HuH-7.5 (cell line): ENCODE measurements around the gene MFN2.
"Not testable (repeated sequence)": the region's sequence is repeated elsewhere in the genome, so short reads cannot be mapped to it uniquely, and the experiment has no call there.

ENCODE experiments used
- DNase-seq: peaks from one replicate; pipeline ENCODE4 v3.0.0; 2011; ENCODE audit warnings: low spot score

The MFN2 gene

DNA sequence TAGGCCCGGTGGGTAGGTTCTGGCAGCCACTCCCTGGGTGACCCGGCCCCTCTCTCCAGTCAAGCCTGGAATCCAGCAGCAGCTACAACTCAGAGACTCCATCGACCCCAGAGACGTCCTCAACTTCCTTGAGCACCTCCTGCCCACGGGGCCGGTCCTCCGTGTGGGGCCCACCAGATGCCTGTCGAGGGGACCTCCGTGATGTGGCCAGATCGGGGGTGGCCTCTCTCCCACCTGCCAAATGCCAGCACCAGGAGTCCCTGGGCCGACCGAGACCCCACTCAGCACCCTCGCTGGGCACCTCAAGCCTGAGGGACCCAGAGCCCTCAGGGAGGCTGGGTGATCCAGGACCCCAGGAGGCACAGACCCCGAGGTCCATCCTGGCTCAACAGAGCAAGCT lies 41.8 kb downstream of the MFN2 start:
- no peak for DNase-seq

DNA sequence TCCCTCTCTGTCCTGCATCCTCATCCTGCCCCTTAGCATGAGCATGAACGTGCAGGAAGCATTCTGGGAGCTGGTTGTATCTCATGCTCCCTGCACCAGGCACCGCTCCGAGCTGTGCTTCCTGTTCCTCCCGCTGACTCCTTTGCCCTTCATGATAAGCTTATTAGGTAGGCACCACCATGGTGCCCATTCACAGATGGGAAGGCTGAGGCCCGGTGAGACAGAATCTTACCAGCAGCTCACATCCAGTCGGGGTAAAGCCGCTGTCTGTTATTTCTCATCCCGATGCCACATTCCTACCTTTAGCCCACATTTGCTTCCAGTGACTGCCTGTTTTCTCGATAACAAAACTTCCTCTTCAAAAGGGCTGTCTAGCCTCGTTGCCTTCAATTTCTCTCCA lies 46.3 kb downstream of the MFN2 start:
- no peak for DNase-seq

DNA sequence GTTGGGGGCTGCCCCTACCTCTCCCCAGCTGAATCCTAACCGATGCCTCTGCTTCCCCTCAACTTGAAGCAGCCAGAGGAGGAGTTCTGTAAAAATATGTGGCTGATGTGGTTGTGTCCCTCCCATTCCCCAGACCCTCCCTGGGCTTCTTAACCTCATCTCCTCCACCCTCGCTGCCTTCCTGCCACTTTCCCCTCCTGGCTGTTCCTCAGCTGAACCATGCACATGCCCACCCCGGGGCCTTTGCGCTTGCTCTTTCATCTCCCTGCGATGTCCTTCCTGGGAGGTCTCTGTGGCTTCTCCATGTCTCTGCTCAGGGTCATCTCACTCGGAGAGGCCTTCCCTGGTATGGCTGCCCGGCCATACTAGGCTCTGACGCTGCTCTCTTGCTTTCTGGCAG lies 48.0 kb downstream of the MFN2 start:
- no peak for DNase-seq

DNA sequence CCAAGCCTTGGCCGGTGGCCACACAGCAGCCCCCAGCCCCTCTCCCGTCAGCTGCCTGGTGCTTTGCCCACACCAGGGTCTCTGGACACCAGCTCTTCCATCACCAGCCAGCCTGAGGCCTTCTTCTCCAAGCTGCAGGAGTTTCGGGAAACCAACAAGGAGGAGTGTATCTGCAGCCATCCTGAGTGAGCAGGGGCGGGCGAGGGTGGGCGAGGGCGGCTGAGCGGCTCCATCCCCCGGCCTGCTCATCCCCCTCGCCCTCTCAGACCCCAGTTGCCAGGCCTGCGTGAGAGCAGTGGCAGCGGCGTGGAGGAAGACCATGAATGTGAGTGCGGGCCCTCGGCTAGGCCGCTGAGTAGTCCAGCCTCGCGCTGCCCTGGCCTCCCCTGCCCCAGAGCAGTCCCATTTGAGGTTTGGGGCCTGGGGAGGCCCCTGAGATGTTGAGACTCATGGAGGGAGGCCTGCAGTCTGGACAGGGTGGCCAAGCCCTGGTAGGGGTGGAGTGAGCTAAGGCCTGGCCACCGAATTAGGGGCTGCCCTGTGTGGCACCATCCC lies 48.8 kb downstream of the MFN2 start:
- DNase-seq: no peak

DNA sequence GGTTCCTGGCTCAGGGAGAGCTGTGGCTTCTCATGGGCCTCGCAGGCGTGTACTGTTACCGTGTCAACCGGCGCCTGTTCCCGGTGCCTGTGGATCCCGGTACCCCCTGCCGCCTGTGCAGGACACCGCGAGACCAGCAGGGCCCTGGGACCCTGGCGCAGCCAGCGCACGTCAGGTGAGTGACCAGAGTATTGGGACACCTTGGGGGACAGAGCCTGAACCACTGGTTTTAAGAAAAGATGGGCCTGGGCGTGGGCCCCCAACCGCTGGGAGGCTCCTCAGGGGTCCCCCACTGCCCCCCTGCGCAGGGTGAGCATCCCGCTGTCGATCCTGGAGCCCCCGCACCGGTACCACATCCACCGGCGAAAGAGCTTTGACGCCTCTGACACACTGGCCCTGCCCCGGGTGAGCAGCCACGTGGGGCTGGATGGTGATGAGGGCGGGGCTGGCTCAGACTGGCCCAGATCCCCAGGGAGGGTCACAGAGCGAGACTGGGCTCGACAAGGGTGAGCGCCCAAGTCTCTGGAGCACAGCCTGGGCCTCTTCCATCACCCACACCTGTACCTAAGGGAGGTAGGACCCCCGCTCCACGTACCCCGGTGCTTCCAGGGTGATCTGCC lies 49.6 kb downstream of the MFN2 start:
- DNase-seq: no peak

DNA sequence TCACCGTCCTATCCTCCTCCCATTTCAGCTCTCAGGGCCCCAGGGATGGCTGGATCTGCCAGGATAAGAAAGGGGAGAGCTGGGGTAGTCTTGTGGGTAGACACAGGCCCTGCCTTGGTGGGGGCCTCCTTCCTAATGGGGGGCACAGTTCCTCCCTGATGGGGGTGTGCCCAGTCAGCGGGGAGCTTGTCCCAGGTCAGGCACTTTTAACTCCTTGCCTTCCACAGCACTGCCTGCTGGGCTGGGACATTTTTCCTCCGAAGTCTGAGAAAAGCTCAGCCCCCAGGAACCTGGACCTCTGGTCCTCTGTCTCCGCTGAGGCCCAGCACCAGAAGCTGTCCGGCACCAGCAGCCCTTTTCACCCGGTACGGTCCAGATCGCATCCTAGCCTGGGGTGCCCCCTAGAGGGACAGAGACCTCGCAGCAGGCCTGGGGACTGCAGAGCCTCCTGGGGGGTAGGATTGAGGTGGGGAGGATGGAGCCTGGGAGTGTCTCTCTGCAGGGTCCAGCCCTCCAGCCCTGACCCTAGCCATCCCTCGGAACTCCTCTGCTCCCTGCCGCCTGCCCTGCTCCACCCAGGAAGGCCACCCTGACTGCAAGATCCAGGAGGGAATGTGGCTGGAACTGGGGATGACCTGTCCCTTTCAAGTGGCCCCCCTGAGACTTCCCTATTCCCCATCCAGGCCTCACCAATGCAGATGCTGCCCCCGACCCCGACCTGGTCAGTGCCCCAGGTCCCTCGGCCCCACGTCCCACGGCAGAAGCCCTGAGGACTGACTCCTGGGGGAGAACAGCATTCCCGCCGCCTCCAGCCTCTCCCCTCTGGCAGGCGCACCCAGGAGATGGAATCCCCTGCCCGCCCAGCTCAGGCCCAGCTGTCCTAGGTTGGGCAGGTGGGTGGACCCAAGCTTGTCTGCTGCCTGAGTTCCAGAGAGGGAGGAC lies 51.1 kb downstream of the MFN2 start:
- peak; percentile 63 for DNase-seq

DNA sequence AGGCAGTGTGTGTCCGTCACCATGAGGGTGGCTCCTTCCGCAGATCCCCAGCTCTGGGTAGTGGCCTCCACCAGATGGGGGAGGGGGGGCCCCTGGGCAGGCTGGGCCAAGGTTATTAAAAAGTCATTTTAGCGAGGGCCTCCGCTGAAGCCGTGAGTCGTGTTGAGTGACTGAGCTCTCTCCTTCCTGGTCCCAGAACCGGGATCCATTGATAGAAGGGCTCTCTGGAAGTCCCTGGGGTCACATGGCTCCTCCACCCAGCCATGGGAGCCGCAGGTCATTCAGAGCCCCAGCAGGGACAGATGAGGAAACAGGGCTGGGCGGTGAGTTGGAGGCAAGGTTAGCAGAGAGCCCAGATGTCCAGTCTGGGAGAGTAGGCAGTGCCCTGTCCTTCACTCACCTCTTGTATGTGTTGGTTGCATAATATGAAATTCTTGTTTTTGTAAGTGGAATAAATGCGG lies 51.9 kb downstream of the MFN2 start:
- DNase-seq: no peak

DNA sequence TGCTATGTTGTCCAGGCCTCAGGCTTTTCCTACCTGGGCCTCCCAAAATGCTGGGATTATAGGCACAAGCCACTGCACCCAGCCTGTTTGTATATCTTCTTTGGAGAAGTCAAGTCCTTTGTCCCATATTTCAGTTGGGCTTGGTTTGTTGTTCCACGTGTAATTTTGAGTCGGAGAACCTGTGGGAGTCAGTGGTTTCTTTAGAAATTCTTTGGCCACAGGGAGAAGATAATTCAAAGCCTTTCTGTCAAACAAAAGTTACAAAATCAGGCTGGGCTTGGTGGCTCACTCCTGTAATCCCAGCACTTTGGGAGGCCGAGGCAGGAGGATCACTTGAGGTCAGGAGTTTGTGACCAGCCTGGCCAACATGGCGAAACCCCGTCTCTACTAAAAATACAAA lies 53.2 kb downstream of the MFN2 start:
- DNase-seq: not testable (repeated sequence)

DNA sequence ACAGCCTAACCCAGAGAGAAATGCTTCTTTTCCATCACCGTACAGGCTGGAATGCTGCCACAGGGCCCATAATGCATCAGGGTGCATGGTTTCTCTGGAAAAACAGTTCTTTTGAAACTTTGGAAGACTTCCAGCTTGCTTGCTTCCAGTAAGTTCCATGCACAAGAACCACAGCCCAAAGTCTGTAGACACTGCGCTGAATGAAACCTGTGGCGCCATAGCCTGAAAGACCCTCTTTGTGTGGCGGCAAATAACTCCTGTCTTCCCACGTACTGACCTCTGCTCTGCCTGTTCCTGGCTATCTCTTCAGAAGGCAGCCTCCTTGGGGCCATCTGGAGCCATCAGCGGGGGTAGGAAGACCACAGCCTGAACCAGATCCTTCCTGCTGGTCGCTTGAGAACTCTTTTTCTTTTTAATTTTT lies 54.1 kb downstream of the MFN2 start:
- DNase-seq: no peak

DNA sequence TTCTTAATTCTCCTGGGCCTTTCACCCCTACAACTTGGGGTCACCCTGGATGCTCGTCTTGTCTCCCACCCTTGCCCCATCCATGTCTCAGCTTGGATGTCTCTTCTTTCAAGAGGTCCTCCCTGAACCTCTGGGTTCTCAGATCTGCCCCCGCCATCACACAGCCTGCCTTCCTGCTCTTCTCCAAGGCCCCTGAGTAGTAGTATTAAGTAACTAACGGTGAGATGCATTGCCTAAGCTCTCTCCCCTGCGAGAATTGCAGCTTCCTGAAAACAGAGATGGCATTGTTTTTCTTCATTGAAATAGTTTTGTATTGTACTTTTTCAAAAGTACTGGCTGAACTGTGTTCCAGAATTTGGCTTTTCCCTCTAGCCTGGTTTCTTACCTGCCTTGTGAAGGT lies 55.1 kb downstream of the MFN2 start:
- DNase-seq: no peak

DNA sequence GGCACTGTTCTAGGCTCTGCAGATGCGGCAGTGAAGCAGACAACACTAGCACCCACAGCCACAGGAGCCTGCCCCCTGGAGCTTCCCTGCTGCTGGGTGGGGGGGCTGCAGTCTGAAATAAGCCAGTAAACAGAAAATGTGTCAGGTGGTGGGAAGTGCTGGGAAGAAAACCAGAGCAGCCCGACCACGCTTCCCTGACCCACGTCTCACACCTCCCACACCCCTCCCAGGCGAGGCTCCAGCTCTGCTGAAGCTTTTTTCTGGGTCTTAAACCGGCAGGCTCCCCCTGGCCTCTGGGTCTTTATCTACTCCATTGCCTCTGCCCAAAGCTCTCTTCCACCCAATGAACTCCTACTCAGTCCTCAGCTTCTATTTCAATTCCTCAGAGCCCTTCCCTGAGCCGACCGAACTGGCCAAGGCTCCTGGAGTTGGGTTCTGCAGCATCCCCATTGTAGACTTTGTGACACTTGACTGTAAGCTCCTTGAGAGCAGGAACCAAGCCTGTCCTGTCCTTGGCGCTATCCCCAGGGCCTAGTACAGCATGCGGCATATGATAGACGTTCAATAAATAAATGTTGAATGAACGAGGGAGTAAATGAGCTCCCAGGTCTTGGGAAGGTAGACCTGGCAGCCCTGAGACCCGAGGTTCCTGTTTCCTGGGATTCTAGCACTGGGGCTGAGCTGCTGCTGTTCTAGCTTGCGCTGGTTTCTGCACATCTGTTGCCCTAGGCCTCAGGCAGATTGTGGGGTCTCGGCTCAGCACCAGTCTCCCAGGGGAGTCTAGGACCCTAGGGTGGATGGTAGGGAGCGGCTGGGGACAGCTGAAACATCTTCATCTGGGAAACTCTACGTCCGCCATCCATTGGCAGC lies 57.5 kb downstream of the MFN2 start:
- DNase-seq: no peak

DNA sequence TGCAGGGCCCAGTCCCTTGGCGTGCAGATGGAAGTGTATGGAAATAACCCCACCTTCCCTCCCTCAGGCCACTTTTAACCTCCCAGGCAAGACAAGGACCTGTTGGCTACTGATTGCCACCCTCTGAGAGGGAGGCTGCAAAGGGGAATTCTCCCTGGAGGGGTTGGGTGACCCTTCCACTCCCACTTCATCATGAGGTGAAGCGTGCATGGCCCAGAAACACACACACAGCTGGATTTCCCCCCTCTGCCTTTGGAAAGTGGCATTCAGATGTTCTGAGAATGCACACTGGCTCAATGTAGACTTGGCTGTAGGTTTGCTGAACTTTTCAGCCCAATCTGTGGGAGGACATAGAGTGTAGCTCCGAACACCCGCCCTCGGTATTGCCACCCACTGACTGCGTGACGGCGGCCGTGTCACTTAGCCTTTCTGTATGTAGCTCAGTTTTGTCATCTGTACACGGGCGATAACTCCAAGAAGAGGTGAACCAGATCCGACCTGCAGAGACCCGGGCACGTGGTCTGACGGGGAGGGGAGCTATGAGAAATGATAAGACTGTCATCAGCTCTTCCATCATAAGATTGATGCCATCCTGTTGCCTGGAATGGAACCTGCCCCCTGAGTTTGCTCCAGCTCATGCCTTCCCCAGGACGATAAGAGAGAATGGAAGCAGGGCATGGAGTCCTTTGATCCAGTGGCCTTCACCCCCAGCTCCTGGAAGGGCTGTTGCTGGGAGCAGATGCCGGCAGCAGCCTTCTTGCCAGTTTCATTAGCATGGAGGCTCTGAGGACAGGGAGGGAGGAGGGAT lies 58.3 kb downstream of the MFN2 start:
- no peak for DNase-seq

DNA sequence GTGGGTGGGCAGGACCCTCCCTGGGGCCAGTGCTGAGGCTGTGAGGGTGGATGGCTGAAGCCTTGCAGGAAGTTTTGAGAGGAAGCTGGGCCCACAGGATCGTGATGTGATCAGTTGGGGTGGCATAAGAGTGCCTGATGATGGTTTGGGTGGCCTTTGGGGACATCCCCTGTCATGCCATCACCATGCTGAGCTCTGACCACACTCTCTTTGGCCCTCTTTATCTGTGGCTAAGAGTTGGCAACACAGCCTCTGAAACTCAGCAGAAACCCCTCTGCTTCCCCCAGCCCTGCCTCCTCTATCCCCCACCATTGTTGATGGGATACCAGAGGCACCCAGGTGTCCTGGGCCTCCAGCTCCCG lies 58.9 kb downstream of the MFN2 start:
- DNase-seq: no peak

DNA sequence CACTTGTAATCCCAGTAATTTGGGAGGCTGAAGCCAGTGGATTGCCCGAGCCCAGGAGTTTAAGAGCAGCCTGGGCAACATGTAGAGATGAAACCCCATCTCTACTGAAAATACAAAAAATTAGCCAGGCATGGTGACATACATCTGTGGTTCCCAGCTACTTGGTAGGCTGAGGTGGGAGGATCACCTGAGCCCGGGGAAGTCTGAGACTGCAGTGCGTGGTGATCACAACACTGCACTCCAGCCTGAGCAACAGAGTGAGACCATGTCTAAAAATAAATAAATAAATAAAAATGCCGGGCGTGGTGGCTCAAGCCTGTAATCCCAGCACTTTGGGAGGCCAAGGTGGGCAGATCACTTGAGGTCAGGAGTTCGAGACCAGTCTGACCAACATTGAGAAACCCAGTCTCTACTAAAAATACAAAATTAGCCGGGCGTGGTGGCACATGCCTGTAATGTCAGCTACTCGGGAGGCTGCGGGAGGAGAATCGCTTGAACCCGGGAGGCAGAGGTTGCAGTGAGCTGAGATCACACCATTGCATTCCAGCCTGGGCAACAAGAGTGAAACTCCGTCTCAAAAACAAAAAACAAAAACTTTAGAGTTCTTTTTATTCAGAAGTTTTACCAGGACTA lies 59.7 kb downstream of the MFN2 start:
- not testable (repeated sequence) for DNase-seq

DNA sequence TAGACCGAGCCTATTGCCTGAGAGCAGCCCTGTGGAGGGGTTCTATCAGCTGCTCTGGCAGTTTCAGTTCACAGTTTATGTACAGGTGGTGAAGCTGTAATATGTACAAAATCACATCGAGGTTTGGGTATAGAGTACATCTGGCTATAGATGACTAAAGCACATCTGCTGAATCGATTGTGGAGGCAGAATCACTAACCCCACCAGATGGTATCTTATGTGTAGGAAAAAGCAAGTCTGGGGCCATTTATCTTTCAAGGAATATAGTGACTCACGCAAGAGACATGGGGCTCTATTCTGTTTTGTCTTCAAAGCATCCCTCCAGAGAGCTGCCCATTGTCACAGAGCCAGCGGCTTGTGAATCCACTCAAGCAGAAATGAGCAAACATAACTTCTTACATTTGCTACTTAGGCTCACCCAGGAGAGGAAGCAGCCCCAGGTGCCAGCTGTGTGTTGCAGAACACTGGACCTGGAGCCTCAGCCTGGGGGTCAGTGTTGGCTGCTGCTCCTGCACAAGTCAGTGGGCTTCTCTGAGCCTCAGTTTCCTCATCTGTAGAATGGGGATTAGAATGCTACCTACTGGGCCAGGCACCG lies 60.3 kb downstream of the MFN2 start:
- DNase-seq: no peak

DNA sequence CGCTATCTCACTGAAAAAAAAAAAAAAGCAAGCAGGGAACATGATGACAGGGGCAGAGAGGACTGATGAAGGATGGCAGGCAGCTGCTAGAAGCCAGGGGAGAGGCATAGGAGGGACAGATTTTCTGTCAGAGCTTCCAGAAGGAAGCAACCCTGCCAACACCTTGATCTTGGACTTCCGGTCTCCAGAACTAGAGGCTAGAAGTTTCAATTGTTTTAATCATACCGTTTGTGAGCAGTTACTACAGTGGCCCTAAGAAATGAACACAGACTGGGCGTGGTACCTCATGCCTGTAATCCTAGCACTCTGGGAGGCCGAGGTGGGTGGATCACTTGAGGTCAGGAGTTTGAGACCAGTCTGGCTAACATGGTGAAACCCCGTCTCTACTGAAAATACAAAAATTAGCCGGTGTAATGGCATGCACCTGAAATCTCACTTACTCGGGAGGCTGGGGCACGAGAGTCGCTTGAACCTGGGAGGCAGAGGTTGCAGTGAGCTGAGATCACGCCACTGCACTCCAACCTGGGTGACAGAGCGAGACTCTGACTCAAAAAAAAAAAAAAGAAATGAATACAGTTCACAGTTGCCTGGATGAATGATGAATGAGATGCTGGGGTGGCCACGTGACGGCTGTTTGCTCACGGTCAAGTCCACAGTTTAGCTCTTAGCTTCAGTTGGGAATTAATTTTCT lies 64.1 kb downstream of the MFN2 start:
- DNase-seq: not testable (repeated sequence)

DNA sequence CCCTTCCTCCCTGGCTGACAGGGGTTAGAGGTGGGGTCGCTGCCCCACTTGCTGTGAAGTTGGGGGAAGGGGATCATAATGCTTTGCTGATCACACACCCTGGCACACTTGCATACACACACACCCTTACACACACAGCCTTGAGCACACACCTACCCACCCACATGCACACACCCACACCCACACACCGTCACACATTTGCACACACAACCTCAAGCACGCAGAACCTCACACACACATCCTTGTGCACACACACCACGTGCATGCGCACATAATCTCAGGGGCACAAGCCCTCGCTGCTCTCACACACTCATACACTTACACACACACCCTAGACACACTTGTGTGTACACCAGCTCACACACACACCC lies 66.5 kb downstream of the MFN2 start:
- DNase-seq: no peak

DNA sequence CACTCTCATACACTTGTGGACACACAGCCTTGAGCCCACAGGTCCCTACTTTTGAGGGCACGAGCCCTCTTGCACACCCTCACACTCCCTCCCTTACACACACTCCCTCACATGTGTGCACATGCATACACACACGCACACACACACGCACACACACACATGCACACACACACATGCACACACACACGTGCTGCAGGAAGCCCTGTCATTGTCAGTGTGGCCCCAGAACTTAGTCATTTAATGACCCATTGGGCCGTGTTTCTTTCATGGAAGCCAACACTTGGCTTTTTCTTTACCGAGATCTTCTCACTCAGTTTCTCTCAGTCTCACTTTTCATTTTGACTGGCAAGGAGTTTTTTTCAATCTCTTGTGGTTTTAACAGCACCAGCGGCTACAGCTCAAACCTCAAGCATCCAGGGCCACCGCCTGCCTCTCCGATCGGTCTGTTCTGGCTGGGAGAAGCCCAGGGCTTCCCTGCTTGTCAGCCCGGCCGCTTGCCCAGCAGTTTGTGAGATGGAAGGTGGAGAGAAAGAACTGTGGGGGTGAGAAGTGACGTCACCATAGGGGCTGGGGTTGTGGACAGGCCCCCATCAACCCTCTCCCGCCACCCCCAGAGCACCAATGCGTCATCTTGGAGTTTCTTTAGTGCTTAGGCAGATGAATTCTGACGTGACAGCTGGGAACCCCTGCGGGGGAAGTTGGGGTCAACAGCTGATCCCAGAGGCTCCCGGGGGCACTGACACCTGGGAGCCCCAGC lies 67.1 kb downstream of the MFN2 start:
- DNase-seq: no peak

DNA sequence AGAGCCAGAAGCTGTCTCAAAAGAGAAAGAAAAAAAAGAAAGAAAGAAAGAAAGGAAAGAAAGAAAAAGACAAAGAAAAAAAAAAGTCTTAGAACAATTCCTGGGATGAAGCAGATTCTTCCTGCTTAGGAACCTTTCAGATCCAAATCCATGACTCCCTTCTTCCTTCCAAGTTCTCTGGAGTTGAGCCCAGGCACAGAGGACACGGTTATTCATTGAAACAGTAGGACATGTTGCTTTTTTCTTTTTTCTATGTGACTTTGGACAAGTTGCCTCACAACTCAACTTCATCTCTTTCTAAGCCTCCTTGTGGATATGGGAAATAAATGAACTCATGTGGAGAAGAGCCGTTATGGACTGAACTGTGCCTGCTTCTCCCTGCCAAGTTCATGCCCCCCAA lies 68.1 kb downstream of the MFN2 start:
- no peak for DNase-seq
